H1 (cell line): ENCODE results near the gene ZNF587B. TPM values are rescaled to one million over a fixed set of nuclear protein-coding genes. Genes with fewer than 3 reads are reported as not detected.
A peak's percentile ranks its signal among the peaks of the same experiment; 100 is the strongest.

Experiments
- CTCF ChIA-PET: fragments of 300-600 bp; sonication (Branson Sonifier 250); formaldehyde crosslinking; loops from one replicate; lab custom pipeline; 2021; ENCODE audit not compliant: partially characterized antibody; lab: Charles Lee
- POLR2A ChIA-PET: fragments of 300-600 bp; sonication (Branson Sonifier 250); formaldehyde crosslinking; loops from one replicate; lab custom pipeline; 2021; ENCODE audit warnings: inconsistent platforms; ENCODE audit not compliant: partially characterized antibody; lab: Charles Lee
- DNase-seq, 2 experiments: peaks; one replicate each; pipeline versions ENCODE4 v3.0.0 to v3.0.0-alpha.2; 2010 to 2022; ENCODE audit warnings: low spot score in 2 of 2, low read depth in 1 of 2, mixed read lengths in 1 of 2
- FAIRE-seq: peaks from 2 replicates; lab custom pipeline; 2011; peaks lifted over from hg19 to GRCh38; lab: Jason Lieb, UNC
- H2AFZ ChIP-seq: 2 replicates; pipeline ENCODE4 v1.8.1; 2012; ENCODE audit warnings: low read length, inconsistent platforms
- H2AK5ac ChIP-seq: 2 replicates; pipeline ENCODE4 v1.6.1; 2013; ENCODE audit warnings: low read depth, low read length
- H2BK120ac ChIP-seq: replicated peaks from 2 replicates; pipeline ENCODE3; 2013; ENCODE audit warnings: low read depth, low read length, inconsistent platforms
- H2BK12ac ChIP-seq: 2 replicates; pipeline ENCODE4 v1.6.1; 2013; ENCODE audit warnings: low read depth, low read length
- H2BK15ac ChIP-seq: 2 replicates; pipeline ENCODE4 v1.6.1; 2013; ENCODE audit warnings: low read length
- H2BK20ac ChIP-seq: 2 replicates; pipeline ENCODE4 v1.6.1; 2013; ENCODE audit warnings: low read length
- H2BK5ac ChIP-seq: 2 replicates; pipeline ENCODE4 v1.6.1; 2013; ENCODE audit warnings: low read depth, low read length
- H3K14ac ChIP-seq: 2 replicates; pipeline ENCODE4 v1.6.1; 2013; ENCODE audit warnings: inconsistent platforms; ENCODE audit not compliant: insufficient read length
- H3K18ac ChIP-seq: 2 replicates; pipeline ENCODE4 v1.6.1; 2013; ENCODE audit warnings: low read length; ENCODE audit errors: extremely low read depth
- H3K23ac ChIP-seq: 2 replicates; pipeline ENCODE4 v1.6.1; 2013; ENCODE audit warnings: inconsistent platforms; ENCODE audit not compliant: insufficient read length
- H3K23me2 ChIP-seq: 2 replicates; pipeline ENCODE4 v1.6.1; 2013; ENCODE audit warnings: low read depth, low read length
- H3K27ac ChIP-seq: 2 replicates; pipeline ENCODE4 v1.6.1; 2011; ENCODE audit warnings: low read depth, low read length, inconsistent platforms
- H3K27me3 ChIP-seq, 4 experiments: replicated peaks in 1 of 4; 1 replicate in 1 of 4; 2 replicates in 3 of 4; pipeline versions ENCODE4 v1.6.1 to v1.8.1; 2011 to 2013; ENCODE audit warnings: low read length in 3 of 4, mild to moderate bottlenecking in 3 of 4, inconsistent platforms in 2 of 4, mixed read lengths in 2 of 4, moderate library complexity in 1 of 4; ENCODE audit not compliant: control insufficient read depth in 3 of 4, insufficient read depth in 3 of 4; ENCODE audit errors: extremely low read depth in 1 of 4
- H3K36me3 ChIP-seq, 4 experiments: 2 replicates each; pipeline versions ENCODE4 v1.6.1 to v1.8.1; 2011 to 2013; ENCODE audit warnings: mild to moderate bottlenecking in 4 of 4, low read length in 3 of 4, moderate library complexity in 2 of 4, control low read depth in 1 of 4, inconsistent platforms in 1 of 4; ENCODE audit not compliant: insufficient read depth in 4 of 4, control insufficient read depth in 2 of 4
- H3K4ac ChIP-seq: replicated peaks from 2 replicates; pipeline ENCODE3; 2013; ENCODE audit warnings: low read length, low read depth, mixed read lengths, inconsistent platforms; ENCODE audit not compliant: insufficient read length
- H3K4me1 ChIP-seq, 4 experiments: replicated peaks in 1 of 4; 1 replicate in 1 of 4; 2 replicates in 3 of 4; pipeline versions ENCODE4 v1.6.1 to v1.8.1; 2011 to 2013; ENCODE audit warnings: low read length in 3 of 4, inconsistent platforms in 2 of 4, mixed read lengths in 1 of 4; ENCODE audit not compliant: insufficient read depth in 4 of 4, control insufficient read depth in 3 of 4
- H3K4me2 ChIP-seq, 2 experiments: 2 replicates each; pipeline versions ENCODE4 v1.6.1 to v1.8.1; 2011 to 2013; ENCODE audit warnings: low read depth in 2 of 2, low read length in 2 of 2, control low read depth in 1 of 2, inconsistent platforms in 1 of 2, mild to moderate bottlenecking in 1 of 2; ENCODE audit not compliant: insufficient read depth in 1 of 2
- H3K4me3 ChIP-seq, 4 experiments: fragments of 200-600, 300-600 bp in 1 of 4; sonication (generic), shearing (Covaris generic), sonication (Bioruptor Twin) in 1 of 4; 2 replicates each; pipeline versions ENCODE4 v1.5.1 to v1.8.1; 2011 to 2016; ENCODE audit warnings: low read length in 4 of 4, low read depth in 3 of 4, control low read depth in 2 of 4, inconsistent platforms in 2 of 4, mild to moderate bottlenecking in 2 of 4, mixed read lengths in 1 of 4, moderate library complexity in 1 of 4; ENCODE audit not compliant: insufficient read depth in 2 of 4; ENCODE audit errors: extremely low read depth in 1 of 4
- H3K56ac ChIP-seq: replicated peaks from 2 replicates; pipeline ENCODE3; 2013; ENCODE audit warnings: low read depth, mild to moderate bottlenecking, mixed read lengths, low read length, inconsistent platforms; ENCODE audit not compliant: insufficient read length
- H3K79me1 ChIP-seq: 2 replicates; pipeline ENCODE4 v1.6.1; 2013; ENCODE audit warnings: low read depth, low read length, control low read depth
- H3K79me2 ChIP-seq, 2 experiments: 2 replicates each; pipeline versions ENCODE4 v1.6.1 to v1.8.1; 2012 to 2013; ENCODE audit warnings: low read length in 2 of 2, mild to moderate bottlenecking in 2 of 2, inconsistent platforms in 1 of 2; ENCODE audit not compliant: insufficient read depth in 2 of 2, control insufficient read depth in 1 of 2
- H3K9ac ChIP-seq, 4 experiments: replicated peaks in 1 of 4; 1 replicate in 1 of 4; 2 replicates in 3 of 4; pipeline versions ENCODE4 v1.6.1 to v1.8.1; 2011 to 2013; ENCODE audit warnings: low read depth in 3 of 4, low read length in 3 of 4, control low read depth in 2 of 4, mild to moderate bottlenecking in 2 of 4, moderate library complexity in 2 of 4, inconsistent platforms in 1 of 4; ENCODE audit errors: extremely low read depth in 1 of 4
- H3K9me3 ChIP-seq, 2 experiments: 2 replicates each; pipeline versions ENCODE4 v1.6.1 to v1.8.1; 2012 to 2013; ENCODE audit warnings: mild to moderate bottlenecking in 2 of 2, moderate library complexity in 2 of 2, control low read depth in 1 of 2, inconsistent platforms in 1 of 2, low read depth in 1 of 2, low read length in 1 of 2, mixed read lengths in 1 of 2; ENCODE audit not compliant: insufficient read depth in 2 of 2
- H4K20me1 ChIP-seq, 2 experiments: replicated peaks in 1 of 2; 2 replicates each; pipeline versions ENCODE3 to v1.8.1; 2011 to 2013; ENCODE audit warnings: inconsistent platforms in 2 of 2, low read length in 2 of 2, mild to moderate bottlenecking in 1 of 2; ENCODE audit not compliant: insufficient read depth in 2 of 2, control insufficient read depth in 1 of 2
- H4K5ac ChIP-seq: 2 replicates; pipeline ENCODE4 v1.6.1; 2013; ENCODE audit warnings: low read length, low read depth, mixed read lengths, inconsistent platforms; ENCODE audit not compliant: insufficient read length
- H4K8ac ChIP-seq: 2 replicates; pipeline ENCODE4 v1.8.0; 2013; ENCODE audit warnings: mild to moderate bottlenecking, moderate library complexity, low read length, inconsistent platforms; ENCODE audit not compliant: insufficient read depth; ENCODE audit errors: extremely low read depth
- H4K91ac ChIP-seq: replicated peaks from 2 replicates; pipeline ENCODE3; 2013; ENCODE audit warnings: low read length, mixed read lengths, inconsistent platforms; ENCODE audit not compliant: insufficient read length
- CHD1 ChIP-seq: IDR thresholded peaks from 2 replicates; pipeline ENCODE4 v1.6.1; 2012; ENCODE audit warnings: low read depth, low read length, improper control_type of control experiment
- TEAD4 ChIP-seq: IDR thresholded peaks from 2 replicates; pipeline ENCODE4 v1.6.1; 2012; ENCODE audit warnings: low read depth, low read length, inconsistent platforms, mixed read lengths
- WGBS, 2 experiments: shearing (Covaris generic) in 1 of 2; methylation state at CpG; one replicate each; pipeline versions ENCODE4 v1.1.6 to v1.1.7; 2013 to 2015; ENCODE audit warnings: low lambda C conversion rate in 2 of 2, mixed read lengths in 2 of 2, inconsistent platforms in 1 of 2, low coverage in 1 of 2, missing lambda C conversion rate in 1 of 2; ENCODE audit not compliant: insufficient replicate concordance in 2 of 2, insufficient coverage in 1 of 2, insufficient read length in 1 of 2; ENCODE audit errors: extremely low coverage in 1 of 2, missing lambda C conversion rate in 1 of 2; 5-methylcytosine and 5-hydroxymethylcytosine counted together
- polyA plus RNA-seq, 7 experiments: library from polyadenylated mRNA; depleted of rRNA in 3 of 7; stranded (reverse) in 5 of 7; unstranded in 2 of 7; fragments of >200 nt in 5 of 7; fragments of 200-250 nt in 2 of 7; gene quantifications; 1 replicate in 5 of 7; 2 replicates in 1 of 7; 4 replicates in 1 of 7; pipeline versions ENCODE4 v1.2.1 to v1.2.3, GENCODE V29; 2011 to 2013; ENCODE audit warnings: missing spikeins in 2 of 7, mixed read lengths in 2 of 7
- total RNA-seq: library from RNA; stranded (reverse); fragmentation: NEBNext Ultra II Directional; extraction: Animal tissue kit (Norgen Biotek cat#: 25700); gene quantifications from 2 replicates; pipeline ENCODE4 v1.2.1, GENCODE V29; 2021

The ZNF587B gene
- total and polyA plus RNA-seq, 2 of the 8 experiments (the other 6 are each of a cell fraction or from before 2014, with no cell fraction given): 13.8 to 60.1 TPM

- DNase-seq: no peak
- Histone ChIP-seq H3K79me2 (peaks cover 0 to 2% of the 10 kb centered on the region in 2 experiments; a peak in 1 of 4 replicates), H2BK12ac (no peak overlapping the region; the same call in 1 of the 2 replicates), H3K27me3 (no peaks in the 10 kb centered on the region), H3K23me2 (peaks cover 10% of the 10 kb centered on the region; the same call in 1 of the 2 replicates), H3K36me3 (peaks cover 0 to 12% (median 5%) of the 10 kb centered on the region in 4 experiments; a peak in 5 of 8 replicates), H3K4me2 (peak overlapping the region; percentile 69 to 99), H3K4me1 (peaks cover 7 to 23% (median 15%) of the 10 kb centered on the region in 4 experiments), H4K91ac (no peak overlapping the region), H2BK15ac (no peak overlapping the region), H2BK5ac (peak overlapping the region; percentile 94), H3K4ac (no peak overlapping the region), H2BK20ac (no peak overlapping the region), H3K9me3 (no peaks in the 10 kb centered on the region), H4K5ac (peak overlapping the region; percentile 87), H2BK120ac (no peak overlapping the region), H2AK5ac (no peak overlapping the region), H3K4me3 (peak overlapping the region; percentile 49 to 90 (median 74)), H3K56ac (no peak overlapping the region), H3K23ac (no peak overlapping the region), H3K79me1 (no peaks in the 10 kb centered on the region), H4K8ac (no peak overlapping the region), H3K27ac (peak overlapping the region; percentile 93; the same call in 1 of the 2 replicates), H3K18ac (no peak overlapping the region), H3K9ac (peak overlapping the region in 3 of 4 experiments; percentile 77 to 95 (median 83); a peak in 4 of 7 replicates), H4K20me1 (no peaks in the 10 kb centered on the region), H2AFZ (no peak overlapping the region), H3K14ac (no peak overlapping the region)
- whole genome bisulfite sequencing, 2 experiments: 8% methylated on average over 6 of the region's 6 CpGs; no CpG with 5 or more reads in 1 of the 2 experiments
- no peak for FAIRE-seq
- POLR2A ChIA-PET: interaction anchor here (1.3 to 4.8 kb wide), 8 partner anchors 8 to 85 kb away, joined by 3 to 36 read pairs (median 6); partner anchors contain the start of gene ZNF552
- no peak for TF ChIP-seq TEAD4
- TF ChIP-seq CHD1: 0 out of 2 replicates have a peak, but pooled peaks have one; percentile 26
- CTCF ChIA-PET: interaction anchor here (0.5 kb wide), 1 partner anchor 42 kb away, joined by 3 read pairs; no protein-coding TSS in a partner anchor
Measured at GRCh38 chr19:57803265-57803593, 26.9 kb upstream of the ZNF587B start.
